Transverse colon (tissue), 3 donors: Measurements from ENCODE around the gene RCBTB1.

Experiments
- POLR2A ChIP-seq: fragments of 450-650 bp; IDR thresholded peaks from one replicate; pipeline ENCODE4 v1.6.1; 2016; ENCODE audit warnings: antibody characterized with exemption, mild to moderate bottlenecking, moderate library complexity
- TF ChIP-seq, protein P1 (sequence below), 5 experiments: fragments of 200-600 bp in 3 of 5; fragments of 450-650 bp in 2 of 5; sonication (generic) in 3 of 5; IDR thresholded peaks; 1 replicate in 2 of 5; 2 replicates in 3 of 5; pipeline ENCODE4 v1.5.1; 2016 to 2017; ENCODE audit warnings: antibody characterized with exemption in 5 of 5, inconsistent platforms in 3 of 5, mild to moderate bottlenecking in 2 of 5, moderate library complexity in 1 of 5

DNA sequence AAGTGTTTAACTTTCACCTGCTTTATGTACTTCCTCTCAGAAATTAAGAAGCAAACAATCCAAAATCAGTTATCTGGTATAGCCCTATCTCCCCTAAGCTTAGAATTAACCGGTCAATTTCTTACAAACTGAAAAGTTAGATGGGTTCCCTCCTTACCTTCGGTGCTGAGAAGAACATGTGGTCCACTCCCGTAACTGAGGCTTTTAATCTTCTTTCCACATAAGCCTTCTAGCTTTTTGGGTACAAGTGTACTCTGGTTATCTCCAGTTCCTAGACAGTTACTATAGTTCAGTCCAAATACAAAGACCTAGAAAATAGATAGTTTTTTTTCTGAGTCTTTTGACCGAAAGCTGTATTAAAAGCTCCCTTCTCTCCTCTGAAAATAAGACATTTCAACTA lies 18.9 kb downstream of the RCBTB1 start:
- TF ChIP-seq, protein P1, sequence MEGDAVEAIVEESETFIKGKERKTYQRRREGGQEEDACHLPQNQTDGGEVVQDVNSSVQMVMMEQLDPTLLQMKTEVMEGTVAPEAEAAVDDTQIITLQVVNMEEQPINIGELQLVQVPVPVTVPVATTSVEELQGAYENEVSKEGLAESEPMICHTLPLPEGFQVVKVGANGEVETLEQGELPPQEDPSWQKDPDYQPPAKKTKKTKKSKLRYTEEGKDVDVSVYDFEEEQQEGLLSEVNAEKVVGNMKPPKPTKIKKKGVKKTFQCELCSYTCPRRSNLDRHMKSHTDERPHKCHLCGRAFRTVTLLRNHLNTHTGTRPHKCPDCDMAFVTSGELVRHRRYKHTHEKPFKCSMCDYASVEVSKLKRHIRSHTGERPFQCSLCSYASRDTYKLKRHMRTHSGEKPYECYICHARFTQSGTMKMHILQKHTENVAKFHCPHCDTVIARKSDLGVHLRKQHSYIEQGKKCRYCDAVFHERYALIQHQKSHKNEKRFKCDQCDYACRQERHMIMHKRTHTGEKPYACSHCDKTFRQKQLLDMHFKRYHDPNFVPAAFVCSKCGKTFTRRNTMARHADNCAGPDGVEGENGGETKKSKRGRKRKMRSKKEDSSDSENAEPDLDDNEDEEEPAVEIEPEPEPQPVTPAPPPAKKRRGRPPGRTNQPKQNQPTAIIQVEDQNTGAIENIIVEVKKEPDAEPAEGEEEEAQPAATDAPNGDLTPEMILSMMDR (IDR thresholded peaks at IDR 0.05), result no peak
- no peak for TF ChIP-seq POLR2A
